Testis (tissue), 2 donors: ENCODE measurements around the gene UPK3B.
"Not testable (repeated sequence)": the region's sequence is repeated elsewhere in the genome, so short reads cannot be mapped to it uniquely, and the experiment has no call there.

ENCODE experiments used
- POLR2A ChIP-seq: fragments of 450-650 bp; IDR thresholded peaks from one replicate; pipeline ENCODE4 v1.6.1; 2017; ENCODE audit warnings: antibody characterized with exemption, mild to moderate bottlenecking, moderate library complexity
- TF ChIP-seq, protein P1 (sequence below), 3 experiments: fragments of 450-650 bp in 2 of 3; fragments of 200-600 bp in 1 of 3; sonication (generic) in 1 of 3; IDR thresholded peaks; one replicate each; pipeline ENCODE4 v1.5.1; 2016 to 2019; ENCODE audit warnings: antibody characterized with exemption in 3 of 3, mild to moderate bottlenecking in 2 of 3, moderate library complexity in 1 of 3

DNA sequence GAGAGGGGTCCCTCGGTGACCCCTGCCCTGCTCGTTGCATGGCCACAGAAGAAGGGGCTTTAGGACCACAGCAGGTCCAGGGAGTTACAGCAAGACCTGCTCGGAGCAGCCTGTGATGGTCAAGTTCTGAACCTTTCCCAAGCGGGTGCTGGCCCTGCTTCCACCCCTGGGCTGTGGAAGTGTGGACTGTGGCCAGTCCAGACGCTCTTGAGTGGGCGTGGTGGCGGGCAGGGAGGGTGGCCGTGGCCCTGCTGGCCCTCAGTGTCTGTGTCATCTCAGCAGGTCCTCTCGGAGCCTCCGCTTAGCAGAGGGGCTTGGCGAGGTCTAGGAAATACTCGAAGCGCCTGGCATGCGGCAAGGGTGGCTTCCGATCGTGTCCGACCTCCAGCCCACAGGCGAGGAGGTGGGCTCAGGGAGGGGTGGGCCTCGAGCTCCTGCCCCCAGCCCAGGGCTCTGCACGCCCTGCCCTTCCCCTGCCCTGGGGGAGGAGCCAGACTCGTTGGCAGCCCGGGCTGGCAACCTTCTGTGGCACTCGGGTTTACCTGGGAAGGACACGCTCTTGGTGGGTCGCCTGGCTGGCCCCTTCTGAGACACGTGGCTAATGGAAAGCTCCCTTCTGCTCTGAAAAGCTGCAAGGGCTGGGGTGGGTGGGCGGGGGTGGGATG lies 12.3 kb upstream of the UPK3B start:
- TF ChIP-seq, protein P1, sequence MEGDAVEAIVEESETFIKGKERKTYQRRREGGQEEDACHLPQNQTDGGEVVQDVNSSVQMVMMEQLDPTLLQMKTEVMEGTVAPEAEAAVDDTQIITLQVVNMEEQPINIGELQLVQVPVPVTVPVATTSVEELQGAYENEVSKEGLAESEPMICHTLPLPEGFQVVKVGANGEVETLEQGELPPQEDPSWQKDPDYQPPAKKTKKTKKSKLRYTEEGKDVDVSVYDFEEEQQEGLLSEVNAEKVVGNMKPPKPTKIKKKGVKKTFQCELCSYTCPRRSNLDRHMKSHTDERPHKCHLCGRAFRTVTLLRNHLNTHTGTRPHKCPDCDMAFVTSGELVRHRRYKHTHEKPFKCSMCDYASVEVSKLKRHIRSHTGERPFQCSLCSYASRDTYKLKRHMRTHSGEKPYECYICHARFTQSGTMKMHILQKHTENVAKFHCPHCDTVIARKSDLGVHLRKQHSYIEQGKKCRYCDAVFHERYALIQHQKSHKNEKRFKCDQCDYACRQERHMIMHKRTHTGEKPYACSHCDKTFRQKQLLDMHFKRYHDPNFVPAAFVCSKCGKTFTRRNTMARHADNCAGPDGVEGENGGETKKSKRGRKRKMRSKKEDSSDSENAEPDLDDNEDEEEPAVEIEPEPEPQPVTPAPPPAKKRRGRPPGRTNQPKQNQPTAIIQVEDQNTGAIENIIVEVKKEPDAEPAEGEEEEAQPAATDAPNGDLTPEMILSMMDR (IDR thresholded peaks at IDR 0.05), result not testable (repeated sequence)
- TF ChIP-seq POLR2A, result not testable (repeated sequence)
